ENCODE measurements around the gene SNAI3. TPM values are rescaled to one million over a fixed set of nuclear protein-coding genes. Genes with fewer than 3 reads are reported as not detected.
"Not testable (repeated sequence)": the region's sequence is repeated elsewhere in the genome, so short reads cannot be mapped to it uniquely, and the experiment has no call there.

The SNAI3 gene
- total and polyA plus RNA-seq, 2 donors (not counting 1 experiment from before 2014, with no cell fraction given): 6.5 to 8.8 TPM

GRCh38 chr16:88669493-88669892 lies 16.8 kb downstream of the SNAI3 start:
- H3K27ac ChIP-seq (ENCODE audit: low read length in 2 of 2); H3K4me3 Mint-ChIP-seq; H3K27me3 ChIP-seq (replicated peaks in 1 of 4; ENCODE audit: control extremely low read depth in 1 of 4, control insufficient read depth in 3 of 4, insufficient read depth in 4 of 4, low read length in 3 of 4); H3K4me2 ChIP-seq (replicated peaks; ENCODE audit: low read depth, low read length, poor library complexity, severe bottlenecking); ATAC-seq (ENCODE audit: low read depth); H3K27ac Mint-ChIP-seq; H3K4me1 ChIP-seq (ENCODE audit: control insufficient read depth in 2 of 2, insufficient read depth in 2 of 2, low read length in 2 of 2); H2AFZ ChIP-seq (ENCODE audit: insufficient read depth, low read depth, low read length, poor library complexity, severe bottlenecking); H3K9ac ChIP-seq (ENCODE audit: low read length); POLR2A ChIA-PET; H3K27me3 Mint-ChIP-seq; H3K36me3 ChIP-seq (replicated peaks in 1 of 2; ENCODE audit: control extremely low read depth in 1 of 2, control insufficient read depth in 1 of 2, extremely low read depth in 1 of 2, insufficient read depth in 2 of 2, low read length in 1 of 2); H4K20me1 ChIP-seq (ENCODE audit: control insufficient read depth, insufficient read depth, low read length, poor library complexity, severe bottlenecking); CTCF ChIA-PET; H3K79me2 ChIP-seq (ENCODE audit: control insufficient read depth, insufficient read depth, low read length); H3K4me1 Mint-ChIP-seq; intact Hi-C loops (cut with micrococcal nuclease); DNase-seq; H3K4me3 ChIP-seq (ENCODE audit: control extremely low read depth in 1 of 5, extremely low read depth in 1 of 5, insufficient read depth in 1 of 5, low read depth in 2 of 5, low read length in 4 of 5); H3K9me3 Mint-ChIP-seq (ENCODE audit: insufficient read depth); H3K9me3 ChIP-seq (ENCODE audit: control extremely low read depth in 1 of 3, control insufficient read depth in 2 of 3, insufficient read depth in 1 of 3, low read length in 2 of 3): not testable (repeated sequence)
- 100% methylated on average over 1 of the region's 8 CpGs for WGBS (ENCODE audit: insufficient coverage)

- CTCF ChIA-PET: no interaction called here
- peaks cover 15% of the 10 kb centered on the region for H3K4me1 Mint-ChIP-seq
Observed at GRCh38 chr16:88667461-88667860, 18.8 kb downstream of the SNAI3 start.

More at GRCh38 chr16:88667461-88667860, 18.8 kb downstream of the SNAI3 start:
- H3K79me2 ChIP-seq (ENCODE audit: control insufficient read depth, insufficient read depth, low read length): peaks cover 17% of the 10 kb centered on the region
- 96% methylated on average over 5 of the region's 5 CpGs for WGBS (ENCODE audit: insufficient coverage)
- H3K4me3 ChIP-seq (ENCODE audit: control extremely low read depth in 1 of 5, extremely low read depth in 1 of 5, insufficient read depth in 1 of 5, low read depth in 2 of 5, low read length in 4 of 5): no peak overlapping the region
- no peak for ATAC-seq (ENCODE audit: low read depth)
- TF ChIP-seq CTCF (IDR thresholded peaks at IDR 0.05): no peak
- no peak for TF ChIP-seq EZH2 (IDR thresholded peaks at IDR 0.05; ENCODE audit: borderline replicate concordance, insufficient read depth, low read depth, low read length, poor library complexity, severe bottlenecking)
- peaks cover 6 to 12% of the 10 kb centered on the region in 2 donors for H3K4me1 ChIP-seq (ENCODE audit: control insufficient read depth in 2 of 2, insufficient read depth in 2 of 2, low read length in 2 of 2)
- no peak overlapping the region for H3K9ac ChIP-seq (ENCODE audit: low read length)
- no peaks in the 10 kb centered on the region for H3K27me3 Mint-ChIP-seq
- H3K36me3 ChIP-seq (replicated peaks in 1 of 2; ENCODE audit: control extremely low read depth in 1 of 2, control insufficient read depth in 1 of 2, extremely low read depth in 1 of 2, insufficient read depth in 2 of 2, low read length in 1 of 2): no peaks in the 10 kb centered on the region
- no peaks in the 10 kb centered on the region for H4K20me1 ChIP-seq (ENCODE audit: control insufficient read depth, insufficient read depth, low read length, poor library complexity, severe bottlenecking)
- POLR2A ChIA-PET: no interaction called here
- no peak overlapping the region for H3K27ac ChIP-seq (ENCODE audit: low read length in 2 of 2)
- no peaks in the 10 kb centered on the region for H3K9me3 Mint-ChIP-seq (ENCODE audit: insufficient read depth)
- H3K9me3 ChIP-seq (ENCODE audit: control extremely low read depth in 1 of 3, control insufficient read depth in 2 of 3, insufficient read depth in 1 of 3, low read length in 2 of 3): no peaks in the 10 kb centered on the region
- no peak overlapping the region for H3K4me2 ChIP-seq (replicated peaks; ENCODE audit: low read depth, low read length, poor library complexity, severe bottlenecking)
- H3K4me3 Mint-ChIP-seq: no peak overlapping the region
- no peak for DNase-seq
- no peak overlapping the region for H2AFZ ChIP-seq (ENCODE audit: insufficient read depth, low read depth, low read length, poor library complexity, severe bottlenecking)
- intact Hi-C loops (cut with micrococcal nuclease): no loop called here
- H3K27me3 ChIP-seq (replicated peaks in 1 of 4; ENCODE audit: control extremely low read depth in 1 of 4, control insufficient read depth in 3 of 4, insufficient read depth in 4 of 4, low read length in 3 of 4): no peaks in the 10 kb centered on the region
- no peak overlapping the region for H3K27ac Mint-ChIP-seq

Data from B cell (primary cell).